ENCODE results near the gene NEURL2. TPM values are rescaled to one million over a fixed set of nuclear protein-coding genes. Genes with fewer than 3 reads are reported as not detected.

NEURL2 gene, protein sequence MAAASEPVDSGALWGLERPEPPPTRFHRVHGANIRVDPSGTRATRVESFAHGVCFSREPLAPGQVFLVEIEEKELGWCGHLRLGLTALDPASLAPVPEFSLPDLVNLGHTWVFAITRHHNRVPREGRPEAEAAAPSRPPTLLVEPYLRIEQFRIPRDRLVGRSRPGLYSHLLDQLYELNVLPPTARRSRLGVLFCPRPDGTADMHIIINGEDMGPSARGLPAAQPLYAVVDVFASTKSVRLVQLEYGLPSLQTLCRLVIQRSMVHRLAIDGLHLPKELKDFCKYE
- 7.6 and 10.9 TPM in 2 replicates for total RNA-seq (2014; rRNA removed; shearing (Covaris generic))
- 4.5 and 4.6 TPM in 2 replicates for polyA plus RNA-seq (2016; fragmentation: Nextera tagmentation; extraction: Ambion mirVana)
- long read RNA-seq, transcript NEURL2-201 (2 exons, 1,278 nt) = major isoform, 9 of 10 reads
- long read RNA-seq, partial matches to known transcripts = 0 of 10 reads
- long read RNA-seq, other reads (novel, unspliced or antisense) = 1 of 10 reads

DNA sequence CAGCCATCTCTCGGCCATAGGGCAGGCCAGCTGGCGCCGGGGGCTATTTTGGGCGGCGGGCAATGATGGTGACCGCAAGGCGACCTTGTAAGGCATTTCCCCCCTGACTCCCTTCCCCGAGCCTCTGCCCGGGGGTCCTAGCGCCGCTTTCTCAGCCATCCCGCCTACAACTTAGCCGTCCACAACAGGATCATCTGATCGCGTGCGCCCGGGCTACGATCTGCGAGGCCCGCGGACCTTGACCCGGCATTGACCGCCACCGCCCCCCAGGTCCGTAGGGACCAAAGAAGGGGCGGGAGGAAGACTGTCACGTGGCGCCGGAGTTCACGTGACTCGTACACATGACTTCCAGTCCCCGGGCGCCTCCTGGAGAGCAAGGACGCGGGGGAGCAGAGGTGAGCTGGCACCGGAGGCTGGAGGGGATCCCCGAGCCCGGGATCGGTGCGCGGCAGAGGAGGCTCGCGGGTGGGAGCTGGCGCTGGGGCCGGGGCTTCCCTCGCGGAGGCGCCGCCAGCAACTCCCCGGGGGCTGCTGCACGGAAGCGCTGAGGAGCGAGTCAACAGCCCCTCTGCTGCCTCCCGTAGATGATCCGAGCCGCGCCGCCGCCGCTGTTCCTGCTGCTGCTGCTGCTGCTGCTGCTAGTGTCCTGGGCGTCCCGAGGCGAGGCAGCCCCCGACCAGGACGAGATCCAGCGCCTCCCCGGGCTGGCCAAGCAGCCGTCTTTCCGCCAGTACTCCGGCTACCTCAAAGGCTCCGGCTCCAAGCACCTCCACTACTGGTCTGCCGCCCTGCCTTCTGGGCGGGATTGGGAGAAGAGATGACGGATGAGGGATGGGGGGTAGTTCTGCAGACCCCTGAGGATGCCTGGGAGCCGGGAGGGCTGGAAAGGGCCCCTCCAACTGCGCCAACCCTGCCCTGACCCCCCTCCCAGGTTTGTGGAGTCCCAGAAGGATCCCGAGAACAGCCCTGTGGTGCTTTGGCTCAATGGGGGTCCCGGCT is at the start of gene NEURL2, which contains the start of gene CTSA:
Gene NEURL2 (minus strand): TSS at position 224 of the 999 bp plus-strand sequence. CDS start 217 bp downstream, at position 7.
Gene CTSA (plus strand): TSS at position 351 of the 999 bp plus-strand sequence. CDS start 234 bp downstream, at position 585.
- no peak for TF ChIP-seq EZH2 (IDR thresholded peaks at IDR 0.05; ENCODE audit: low read depth, unreplicated experiment)
- TF ChIP-seq, protein P1, sequence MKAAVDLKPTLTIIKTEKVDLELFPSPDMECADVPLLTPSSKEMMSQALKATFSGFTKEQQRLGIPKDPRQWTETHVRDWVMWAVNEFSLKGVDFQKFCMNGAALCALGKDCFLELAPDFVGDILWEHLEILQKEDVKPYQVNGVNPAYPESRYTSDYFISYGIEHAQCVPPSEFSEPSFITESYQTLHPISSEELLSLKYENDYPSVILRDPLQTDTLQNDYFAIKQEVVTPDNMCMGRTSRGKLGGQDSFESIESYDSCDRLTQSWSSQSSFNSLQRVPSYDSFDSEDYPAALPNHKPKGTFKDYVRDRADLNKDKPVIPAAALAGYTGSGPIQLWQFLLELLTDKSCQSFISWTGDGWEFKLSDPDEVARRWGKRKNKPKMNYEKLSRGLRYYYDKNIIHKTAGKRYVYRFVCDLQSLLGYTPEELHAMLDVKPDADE (IDR thresholded peaks at IDR 0.05) = peak; percentile 78; the same call in 1 of the 2 replicates
- TF ChIP-seq NANOG (IDR thresholded peaks at IDR 0.05; ENCODE audit: borderline replicate concordance) = no peak
- TF ChIP-seq ZNF114 (CRISPR knock-in tag; IDR thresholded peaks at IDR 0.05) = no peak
- TF ChIP-seq, protein P2, sequence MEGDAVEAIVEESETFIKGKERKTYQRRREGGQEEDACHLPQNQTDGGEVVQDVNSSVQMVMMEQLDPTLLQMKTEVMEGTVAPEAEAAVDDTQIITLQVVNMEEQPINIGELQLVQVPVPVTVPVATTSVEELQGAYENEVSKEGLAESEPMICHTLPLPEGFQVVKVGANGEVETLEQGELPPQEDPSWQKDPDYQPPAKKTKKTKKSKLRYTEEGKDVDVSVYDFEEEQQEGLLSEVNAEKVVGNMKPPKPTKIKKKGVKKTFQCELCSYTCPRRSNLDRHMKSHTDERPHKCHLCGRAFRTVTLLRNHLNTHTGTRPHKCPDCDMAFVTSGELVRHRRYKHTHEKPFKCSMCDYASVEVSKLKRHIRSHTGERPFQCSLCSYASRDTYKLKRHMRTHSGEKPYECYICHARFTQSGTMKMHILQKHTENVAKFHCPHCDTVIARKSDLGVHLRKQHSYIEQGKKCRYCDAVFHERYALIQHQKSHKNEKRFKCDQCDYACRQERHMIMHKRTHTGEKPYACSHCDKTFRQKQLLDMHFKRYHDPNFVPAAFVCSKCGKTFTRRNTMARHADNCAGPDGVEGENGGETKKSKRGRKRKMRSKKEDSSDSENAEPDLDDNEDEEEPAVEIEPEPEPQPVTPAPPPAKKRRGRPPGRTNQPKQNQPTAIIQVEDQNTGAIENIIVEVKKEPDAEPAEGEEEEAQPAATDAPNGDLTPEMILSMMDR (conservative IDR thresholded peaks at IDR 0.05; ENCODE audit: low read depth in 2 of 2) = peak in 1 of 2 experiments; percentile 21; a peak in 2 of 4 replicates
- peak; percentile 82 for TF ChIP-seq POLR2AphosphoS5 (IDR thresholded peaks at IDR 0.05; ENCODE audit: low read depth)
- Mint-ChIP-seq H3K36me3 (ENCODE audit: low read depth) (peaks cover 20% of the 10 kb centered on the region), H3K4me1 (peaks cover 14% of the 10 kb centered on the region; the same call in 2 of the 3 replicates), H3K4me3 (peak within 1 kb of the TSS; percentile 88), H3K27me3 (ENCODE audit: insufficient read depth, low read depth, poor library complexity) (peaks cover 18% of the 10 kb centered on the region), H3K9me3 (peaks cover 3% of the 10 kb centered on the region; the same call in 1 of the 3 replicates), H3K27ac (peak within 1 kb of the TSS; percentile 88)
- Histone ChIP-seq H3K4me1 (ENCODE audit: insufficient read depth) (peaks cover 3% of the 10 kb centered on the region; the same call in 1 of the 2 replicates), H3K27ac (ENCODE audit: low read depth) (no peak within 1 kb of the TSS), H3K27me3 (ENCODE audit: insufficient read depth) (no peaks in the 10 kb centered on the region), H3K9me2 (ENCODE audit: insufficient read depth) (no peaks in the 10 kb centered on the region), H3K36me3 (ENCODE audit: insufficient read depth) (peaks cover 3% of the 10 kb centered on the region; the same call in 1 of the 2 replicates), H3K79me2 (replicated peaks; ENCODE audit: insufficient read depth) (0 out of 2 replicates have a peak, but pooled peaks cover 5% of the 10 kb centered on the region), H3F3A (replicated peaks; ENCODE audit: low read depth) (0 out of 2 replicates have a peak, but pooled peaks cover 6% of the 10 kb centered on the region), H4K20me1 (replicated peaks; ENCODE audit: insufficient read depth) (no peaks in the 10 kb centered on the region), H2AFZ (peak within 1 kb of the TSS; percentile 90), H3K4me3 (peak within 1 kb of the TSS; percentile 86), H3K4me2 (peak within 1 kb of the TSS; percentile 99)
- DNase-seq (ENCODE audit: low spot score) (peak; percentile 95), ATAC-seq (peak; percentile 61)

DNA sequence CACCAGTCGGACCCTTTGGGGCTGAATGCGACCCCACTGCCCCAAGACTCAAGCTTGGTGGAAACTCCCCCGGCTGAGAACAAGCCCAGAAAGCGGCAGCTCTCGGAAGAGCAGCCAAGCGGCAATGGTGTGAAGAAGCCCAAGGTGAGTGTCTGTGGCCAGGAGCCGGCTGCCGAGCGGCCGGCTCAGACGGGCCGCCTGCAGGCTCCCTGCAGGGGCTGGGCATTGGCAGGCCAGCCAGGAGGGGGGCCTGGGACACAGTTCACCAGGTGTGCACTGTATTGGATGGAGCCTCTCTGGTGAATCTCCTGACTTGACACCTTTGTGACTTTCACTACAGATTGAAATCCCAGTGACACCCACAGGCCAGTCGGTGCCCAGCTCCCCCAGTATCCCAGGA is 49.5 kb upstream of the NEURL2 start:
- Histone ChIP-seq H2AFZ (no peak overlapping the region), H3K9me2 (ENCODE audit: insufficient read depth) (no peaks in the 10 kb centered on the region), H3K79me2 (replicated peaks; ENCODE audit: insufficient read depth) (peaks cover 20% of the 10 kb centered on the region), H3K4me1 (ENCODE audit: insufficient read depth) (peaks cover 25% of the 10 kb centered on the region; the same call in 1 of the 2 replicates), H3K36me3 (ENCODE audit: insufficient read depth) (peaks cover 34% of the 10 kb centered on the region), H4K20me1 (replicated peaks; ENCODE audit: insufficient read depth) (no peaks in the 10 kb centered on the region; the same call in 1 of the 2 replicates), H3K27ac (ENCODE audit: low read depth) (no peak overlapping the region), H3K4me2 (no peak overlapping the region), H3K4me3 (no peak overlapping the region), H3F3A (replicated peaks; ENCODE audit: low read depth) (peaks cover 23% of the 10 kb centered on the region), H3K27me3 (ENCODE audit: insufficient read depth) (no peaks in the 10 kb centered on the region)
- Mint-ChIP-seq H3K36me3 (ENCODE audit: low read depth) (peaks cover 59% of the 10 kb centered on the region), H3K27ac (no peak overlapping the region), H3K4me3 (no peak overlapping the region), H3K9me3 (no peaks in the 10 kb centered on the region), H3K4me1 (peaks cover 26% of the 10 kb centered on the region), H3K27me3 (ENCODE audit: insufficient read depth, low read depth, poor library complexity) (no peaks in the 10 kb centered on the region)
- no peak for DNase-seq (ENCODE audit: low spot score)
- no peak for ATAC-seq
- TF ChIP-seq JUNB (IDR thresholded peaks at IDR 0.05; ENCODE audit: unreplicated experiment) = no peak
- no peak for TF ChIP-seq EZH2 (IDR thresholded peaks at IDR 0.05; ENCODE audit: low read depth, unreplicated experiment)
- TF ChIP-seq CREB1 (CRISPR knock-in tag; IDR thresholded peaks at IDR 0.05; ENCODE audit: low read depth) = no peak

All from GM23338 (cell line).